ENCODE data around the gene ANO9.

The ANO9 gene

DNA sequence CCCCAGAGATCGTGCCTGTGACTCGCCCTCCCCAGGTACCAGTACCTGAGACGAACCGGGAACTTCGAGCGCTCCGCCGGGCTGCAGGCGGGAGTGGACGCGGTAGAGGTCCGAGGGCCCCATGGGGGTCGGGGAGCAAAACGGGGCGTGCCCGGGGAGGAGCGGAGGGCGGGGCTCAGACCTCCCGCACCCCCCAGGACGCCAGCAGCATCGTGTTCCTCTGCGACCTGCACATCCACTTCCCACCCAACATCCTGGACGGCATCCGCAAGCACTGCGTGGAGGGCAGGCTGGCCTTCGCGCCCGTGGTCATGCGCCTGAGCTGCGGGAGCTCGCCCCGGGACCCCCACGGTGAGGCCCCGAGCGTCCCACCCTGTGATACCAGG is 61.7 kb downstream of the ANO9 start:
- TF ChIP-seq, protein P1, sequence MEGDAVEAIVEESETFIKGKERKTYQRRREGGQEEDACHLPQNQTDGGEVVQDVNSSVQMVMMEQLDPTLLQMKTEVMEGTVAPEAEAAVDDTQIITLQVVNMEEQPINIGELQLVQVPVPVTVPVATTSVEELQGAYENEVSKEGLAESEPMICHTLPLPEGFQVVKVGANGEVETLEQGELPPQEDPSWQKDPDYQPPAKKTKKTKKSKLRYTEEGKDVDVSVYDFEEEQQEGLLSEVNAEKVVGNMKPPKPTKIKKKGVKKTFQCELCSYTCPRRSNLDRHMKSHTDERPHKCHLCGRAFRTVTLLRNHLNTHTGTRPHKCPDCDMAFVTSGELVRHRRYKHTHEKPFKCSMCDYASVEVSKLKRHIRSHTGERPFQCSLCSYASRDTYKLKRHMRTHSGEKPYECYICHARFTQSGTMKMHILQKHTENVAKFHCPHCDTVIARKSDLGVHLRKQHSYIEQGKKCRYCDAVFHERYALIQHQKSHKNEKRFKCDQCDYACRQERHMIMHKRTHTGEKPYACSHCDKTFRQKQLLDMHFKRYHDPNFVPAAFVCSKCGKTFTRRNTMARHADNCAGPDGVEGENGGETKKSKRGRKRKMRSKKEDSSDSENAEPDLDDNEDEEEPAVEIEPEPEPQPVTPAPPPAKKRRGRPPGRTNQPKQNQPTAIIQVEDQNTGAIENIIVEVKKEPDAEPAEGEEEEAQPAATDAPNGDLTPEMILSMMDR (IDR thresholded peaks at IDR 0.05; ENCODE audit: low read depth, low read length) = no peak
- H3K4me3 ChIP-seq (ENCODE audit: low read depth, low read length) = no peak overlapping the region

GRCh38 chr11:379205-380094 is 62.4 kb downstream of the ANO9 start:
- TF ChIP-seq, protein P1 (IDR thresholded peaks at IDR 0.05; ENCODE audit: low read depth, low read length) = no peak
- no peak overlapping the region for H3K4me3 ChIP-seq (ENCODE audit: low read depth, low read length)

- TF ChIP-seq, protein P1 (IDR thresholded peaks at IDR 0.05; ENCODE audit: low read depth, low read length) = no peak
- no peak overlapping the region for H3K4me3 ChIP-seq (ENCODE audit: low read depth, low read length)
Observed at GRCh38 chr11:377883-378500, 63.8 kb downstream of the ANO9 start.

- TF ChIP-seq, protein P1 (IDR thresholded peaks at IDR 0.05; ENCODE audit: low read depth, low read length) = no peak
Observed at GRCh38 chr11:377174-377865, 64.5 kb downstream of the ANO9 start.

GRCh38 chr11:376531-377173 is 65.2 kb downstream of the ANO9 start:
- TF ChIP-seq, protein P1 (IDR thresholded peaks at IDR 0.05; ENCODE audit: low read depth, low read length) = no peak
- no peak overlapping the region for H3K4me3 ChIP-seq (ENCODE audit: low read depth, low read length)

More at GRCh38 chr11:377174-377865, 64.5 kb downstream of the ANO9 start:
- H3K4me3 ChIP-seq (ENCODE audit: low read depth, low read length) = no peak overlapping the region

- TF ChIP-seq, protein P1 (IDR thresholded peaks at IDR 0.05; ENCODE audit: low read depth, low read length) = no peak
- no peak overlapping the region for H3K4me3 ChIP-seq (ENCODE audit: low read depth, low read length)
Observed at GRCh38 chr11:375065-376025, 66.5 kb downstream of the ANO9 start.

Data from WI38 (cell line).